Fibroblast of lung (primary cell): ENCODE measurements around the gene CEP78. TPM values are rescaled to one million over a fixed set of nuclear protein-coding genes. Genes with fewer than 3 reads are reported as not detected.

Source experiments
- DNase-seq, 2 donors: peaks; one replicate each; pipeline versions ENCODE4 v3.0.0 to v3.0.0-alpha.2; 2010; ENCODE audit warnings: low read depth in 2 of 2
- H2AFZ ChIP-seq: 2 replicates; pipeline ENCODE4 v1.5.1; 2012; ENCODE audit warnings: low read length, control low read depth, inconsistent platforms
- H3K27ac ChIP-seq: 2 replicates; pipeline ENCODE4 v1.5.1; 2011; ENCODE audit warnings: low read length, control low read depth; ENCODE audit not compliant: insufficient read depth
- H3K27me3 ChIP-seq: 2 replicates; pipeline ENCODE4 v1.5.1; 2011; ENCODE audit warnings: mild to moderate bottlenecking, low read length; ENCODE audit not compliant: control insufficient read depth, insufficient read depth
- H3K36me3 ChIP-seq: 2 replicates; pipeline ENCODE4 v1.5.1; 2011; ENCODE audit warnings: low read length; ENCODE audit not compliant: control insufficient read depth, insufficient read depth
- H3K4me1 ChIP-seq: 2 replicates; pipeline ENCODE4 v1.5.1; 2011; ENCODE audit warnings: low read length; ENCODE audit not compliant: control insufficient read depth, insufficient read depth; ENCODE audit errors: extremely low read depth
- H3K4me2 ChIP-seq: 2 replicates; pipeline ENCODE4 v1.5.1; 2011; ENCODE audit warnings: low read length, control low read depth; ENCODE audit not compliant: insufficient read depth; ENCODE audit errors: extremely low read depth
- H3K4me3 ChIP-seq, 4 experiments: fragments of 200-600 bp in 1 of 4; sonication (generic) in 1 of 4; replicated peaks in 1 of 4; 2 replicates each; pipeline ENCODE4 v1.5.1; 2011 to 2016; ENCODE audit warnings: low read length in 4 of 4, low read depth in 3 of 4, mild to moderate bottlenecking in 3 of 4, control low read depth in 2 of 4, inconsistent platforms in 1 of 4, mixed read lengths in 1 of 4; ENCODE audit not compliant: insufficient read depth in 1 of 4; ENCODE audit errors: control extremely low read depth in 1 of 4
- H3K79me2 ChIP-seq: 2 replicates; pipeline ENCODE4 v1.5.1; 2012; ENCODE audit warnings: mild to moderate bottlenecking, low read length, inconsistent platforms; ENCODE audit not compliant: control insufficient read depth, insufficient read depth
- H3K9ac ChIP-seq: 2 replicates; pipeline ENCODE4 v1.5.1; 2011; ENCODE audit warnings: mild to moderate bottlenecking, low read length, control low read depth; ENCODE audit not compliant: insufficient read depth
- H3K9me3 ChIP-seq: 2 replicates; pipeline ENCODE4 v1.5.1; 2012; ENCODE audit warnings: low read depth, low read length; ENCODE audit not compliant: control insufficient read depth, insufficient read depth
- H4K20me1 ChIP-seq: 2 replicates; pipeline ENCODE4 v1.5.1; 2011; ENCODE audit warnings: low read length; ENCODE audit not compliant: control insufficient read depth, insufficient read depth; ENCODE audit errors: extremely low read depth
- CTCF ChIP-seq, 2 donors: IDR thresholded peaks in 1 of 2; conservative IDR thresholded peaks in 1 of 2; 1 replicate in 1 of 2; 2 replicates in 1 of 2; pipeline ENCODE4 v1.5.1; 2011 to 2012; ENCODE audit warnings: low read length in 2 of 2, control low read depth in 1 of 2, inconsistent platforms in 1 of 2, low read depth in 1 of 2, mild to moderate bottlenecking in 1 of 2
- EZH2 ChIP-seq: IDR thresholded peaks from 2 replicates; pipeline ENCODE4 v1.5.1; 2012; ENCODE audit warnings: low read length, control low read depth, mild to moderate bottlenecking; ENCODE audit errors: missing control alignments
- polyA plus RNA-seq, 2 donors: library from polyadenylated mRNA; depleted of rRNA in 1 of 2; stranded (reverse) in 1 of 2; unstranded in 1 of 2; fragments of >200 nt; gene quantifications; 2 replicates each; pipeline ENCODE4 v1.2.1, GENCODE V29; 2011 to 2012; ENCODE audit warnings: missing spikeins in 1 of 2
- total RNA-seq: library from RNA; depleted of rRNA; stranded (reverse); fragments of >200 nt; gene quantifications from 2 replicates; pipeline ENCODE4 v1.2.1, GENCODE V29; 2014

The CEP78 gene
- total and polyA plus RNA-seq, 2 donors (not counting 1 experiment from before 2014, with no cell fraction given), result 8.9 to 10.4 TPM

GRCh38 chr9:78326564-78326963, 90.7 kb downstream of the CEP78 start:
- no peak overlapping the region for H3K27ac ChIP-seq
- no peaks in the 10 kb centered on the region for H3K27me3 ChIP-seq
- TF ChIP-seq EZH2 (no peak), CTCF (conservative IDR thresholded peaks at IDR 0.05 in 1 of 2, IDR thresholded peaks at IDR 0.05 in 1 of 2; ENCODE audit: low read depth in 1 of 2, low read length in 2 of 2) (no peak)
- H3K36me3 ChIP-seq, result no peaks in the 10 kb centered on the region
- no peaks in the 10 kb centered on the region for H3K9me3 ChIP-seq
- H3K4me1 ChIP-seq, result no peaks in the 10 kb centered on the region
- H3K9ac ChIP-seq, result no peak overlapping the region
- H3K4me3 ChIP-seq, result no peak overlapping the region
- no peaks in the 10 kb centered on the region for H4K20me1 ChIP-seq
- DNase-seq, result no peak
- no peak overlapping the region for H3K4me2 ChIP-seq
- H2AFZ ChIP-seq, result no peak overlapping the region
- no peaks in the 10 kb centered on the region for H3K79me2 ChIP-seq

Other genes with a start within 250 kb of the CEP78 start
- 25.9 and 30.4 TPM in 2 replicates for gene GNAQ, start 204.3 kb upstream of the CEP78 start, total RNA-seq
- gene GNAQ, start 204.3 kb upstream of the CEP78 start, polyA plus RNA-seq, result 63.8 and 74.3 TPM in 2 replicates
- 85.0 and 115 TPM in 2 replicates for gene PSAT1, start 61.0 kb downstream of the CEP78 start, total RNA-seq
- 46.6 and 74.6 TPM in 2 replicates for gene PSAT1, start 61.0 kb downstream of the CEP78 start, polyA plus RNA-seq